Activated T-helper 2 cell treated with anti-CD3 and anti-CD28 coated beads, Interferon-gamma antibody, Interleukin-2, Interleukin-4, amounts not matched to agents 10 μg/mL and 5 μg/mL and 100 μg/mL, durations not matched to agents 14 hours and 24 hours and 36 hours (primary cell): ENCODE data around the gene KRT75. TPM values are rescaled to one million over a fixed set of nuclear protein-coding genes. Genes with fewer than 3 reads are reported as not detected.

ENCODE experiments used
- total RNA-seq: library from RNA; stranded (reverse); gene quantifications from 2 replicates; pipeline ENCODE4 v1.2.3, GENCODE V29; 2022

The KRT75 gene
- total RNA-seq, 1 donor from 2014 or later: not detected

Other genes starting within 250 kb of the KRT75 start
- not detected in 2 replicates for gene KRT80, start 242.4 kb downstream of the KRT75 start, total RNA-seq
- gene KRT7, start 201.1 kb downstream of the KRT75 start, total RNA-seq: 4.2 and 4.7 TPM in 2 replicates
- 0.28 and 0.34 TPM in 2 replicates for gene KRT86, start 159.7 kb downstream of the KRT75 start, total RNA-seq
- gene KRT81, start 142.8 kb downstream of the KRT75 start, total RNA-seq: not detected in 2 replicates
- not detected in 2 replicates for gene KRT83, start 113.0 kb downstream of the KRT75 start, total RNA-seq
- not detected in 2 replicates for gene KRT85, start 66.9 kb downstream of the KRT75 start, total RNA-seq
- not detected in 2 replicates for gene KRT84, start 48.7 kb downstream of the KRT75 start, total RNA-seq
- not detected in 2 replicates for gene KRT82, start 28.0 kb downstream of the KRT75 start, total RNA-seq
- gene KRT6B, start 17.8 kb upstream of the KRT75 start, total RNA-seq: not detected in 2 replicates
- gene KRT6C, start 39.4 kb upstream of the KRT75 start, total RNA-seq: not detected in 2 replicates
- gene KRT6A, start 58.9 kb upstream of the KRT75 start, total RNA-seq: not detected in 2 replicates
- not detected in 2 replicates for gene KRT5, start 86.0 kb upstream of the KRT75 start, total RNA-seq
- not detected in 2 replicates for gene KRT71, start 118.8 kb upstream of the KRT75 start, total RNA-seq
- not detected in 2 replicates for gene KRT74, start 139.5 kb upstream of the KRT75 start, total RNA-seq
- not detected in 2 replicates for gene KRT72, start 167.1 kb upstream of the KRT75 start, total RNA-seq
- gene KRT73, start 184.2 kb upstream of the KRT75 start, total RNA-seq: not detected in 2 replicates
- gene KRT2, start 217.8 kb upstream of the KRT75 start, total RNA-seq: not detected in 2 replicates
- 3.0 and 3.4 TPM in 2 replicates for gene KRT1, start 246.0 kb upstream of the KRT75 start, total RNA-seq